Measurements from ENCODE around the gene MAGOH.

MAGOH gene

DNA sequence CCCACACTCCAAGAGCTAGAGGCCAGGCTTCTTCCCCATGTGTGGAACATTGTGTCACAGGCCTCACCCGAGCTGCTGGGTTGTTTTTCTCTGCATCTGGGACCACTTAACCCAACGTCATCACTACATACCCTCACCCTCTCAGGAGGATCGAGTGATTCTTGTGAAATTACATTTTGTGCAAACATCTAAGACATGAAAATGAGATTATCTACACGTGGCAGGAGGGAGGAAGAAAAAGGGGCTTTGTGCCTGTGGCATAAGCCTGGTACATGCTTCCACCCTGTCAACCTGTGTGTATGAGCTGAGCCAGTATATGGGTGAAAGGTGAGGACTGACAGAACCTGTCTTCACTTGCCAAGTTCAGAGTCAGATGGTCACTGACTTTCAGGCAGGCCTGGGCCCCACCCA, 40.1 kb downstream of the MAGOH start:
- H3K4me3 ChIP-seq (replicated peaks; ENCODE audit: low read depth, low read length): no peak overlapping the region
- TF ChIP-seq, protein P1, sequence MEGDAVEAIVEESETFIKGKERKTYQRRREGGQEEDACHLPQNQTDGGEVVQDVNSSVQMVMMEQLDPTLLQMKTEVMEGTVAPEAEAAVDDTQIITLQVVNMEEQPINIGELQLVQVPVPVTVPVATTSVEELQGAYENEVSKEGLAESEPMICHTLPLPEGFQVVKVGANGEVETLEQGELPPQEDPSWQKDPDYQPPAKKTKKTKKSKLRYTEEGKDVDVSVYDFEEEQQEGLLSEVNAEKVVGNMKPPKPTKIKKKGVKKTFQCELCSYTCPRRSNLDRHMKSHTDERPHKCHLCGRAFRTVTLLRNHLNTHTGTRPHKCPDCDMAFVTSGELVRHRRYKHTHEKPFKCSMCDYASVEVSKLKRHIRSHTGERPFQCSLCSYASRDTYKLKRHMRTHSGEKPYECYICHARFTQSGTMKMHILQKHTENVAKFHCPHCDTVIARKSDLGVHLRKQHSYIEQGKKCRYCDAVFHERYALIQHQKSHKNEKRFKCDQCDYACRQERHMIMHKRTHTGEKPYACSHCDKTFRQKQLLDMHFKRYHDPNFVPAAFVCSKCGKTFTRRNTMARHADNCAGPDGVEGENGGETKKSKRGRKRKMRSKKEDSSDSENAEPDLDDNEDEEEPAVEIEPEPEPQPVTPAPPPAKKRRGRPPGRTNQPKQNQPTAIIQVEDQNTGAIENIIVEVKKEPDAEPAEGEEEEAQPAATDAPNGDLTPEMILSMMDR (IDR thresholded peaks at IDR 0.05; ENCODE audit: low read length, missing control alignments): no peak
- DNase-seq (ENCODE audit: low read depth): peak; percentile 26

DNA sequence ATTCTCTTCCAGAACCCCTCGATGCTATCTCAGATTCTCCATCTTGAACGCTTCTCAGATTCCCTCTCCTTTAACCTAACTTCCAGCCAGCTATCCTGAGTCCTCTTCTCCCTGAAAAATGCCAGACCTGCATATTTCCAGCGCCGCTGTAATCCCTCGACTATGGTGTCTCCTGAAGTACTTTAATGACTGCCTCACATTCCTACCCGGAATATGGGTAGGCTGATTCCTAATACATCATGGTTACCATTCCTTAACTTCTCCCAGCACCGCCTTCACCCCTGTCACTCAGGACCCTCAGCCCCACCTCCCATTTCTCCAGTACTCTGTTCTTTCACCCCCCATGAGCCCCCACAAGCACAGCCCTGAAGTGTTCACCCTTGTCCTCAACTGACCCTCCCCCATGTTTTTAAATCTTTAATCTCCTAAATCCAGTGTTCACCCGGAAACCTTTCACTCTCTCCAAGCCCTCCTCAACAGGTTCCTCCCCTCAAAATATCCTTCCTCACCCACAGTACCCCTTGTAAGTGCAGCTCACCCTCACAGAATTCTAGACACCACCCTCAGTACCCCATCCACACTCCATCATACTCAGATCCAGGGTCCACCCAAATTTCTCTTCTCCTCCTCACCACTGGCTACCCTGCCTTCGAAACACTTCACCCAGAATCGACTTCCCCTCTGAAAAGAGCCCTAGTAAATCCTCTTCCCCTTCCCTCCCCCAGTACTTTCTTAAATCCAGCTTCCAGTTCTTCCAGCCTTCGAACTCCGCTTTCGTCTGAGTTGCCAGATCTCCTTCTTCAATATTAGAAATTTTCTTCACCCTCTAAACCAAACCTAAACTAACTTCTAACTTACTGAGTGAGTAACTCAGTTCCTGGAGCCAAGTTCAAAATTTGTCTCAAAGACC, 40.8 kb downstream of the MAGOH start:
- TF ChIP-seq, protein P1 (IDR thresholded peaks at IDR 0.05; ENCODE audit: low read length, missing control alignments): no peak
- peak; percentile 34 for DNase-seq (ENCODE audit: low read depth)

DNA sequence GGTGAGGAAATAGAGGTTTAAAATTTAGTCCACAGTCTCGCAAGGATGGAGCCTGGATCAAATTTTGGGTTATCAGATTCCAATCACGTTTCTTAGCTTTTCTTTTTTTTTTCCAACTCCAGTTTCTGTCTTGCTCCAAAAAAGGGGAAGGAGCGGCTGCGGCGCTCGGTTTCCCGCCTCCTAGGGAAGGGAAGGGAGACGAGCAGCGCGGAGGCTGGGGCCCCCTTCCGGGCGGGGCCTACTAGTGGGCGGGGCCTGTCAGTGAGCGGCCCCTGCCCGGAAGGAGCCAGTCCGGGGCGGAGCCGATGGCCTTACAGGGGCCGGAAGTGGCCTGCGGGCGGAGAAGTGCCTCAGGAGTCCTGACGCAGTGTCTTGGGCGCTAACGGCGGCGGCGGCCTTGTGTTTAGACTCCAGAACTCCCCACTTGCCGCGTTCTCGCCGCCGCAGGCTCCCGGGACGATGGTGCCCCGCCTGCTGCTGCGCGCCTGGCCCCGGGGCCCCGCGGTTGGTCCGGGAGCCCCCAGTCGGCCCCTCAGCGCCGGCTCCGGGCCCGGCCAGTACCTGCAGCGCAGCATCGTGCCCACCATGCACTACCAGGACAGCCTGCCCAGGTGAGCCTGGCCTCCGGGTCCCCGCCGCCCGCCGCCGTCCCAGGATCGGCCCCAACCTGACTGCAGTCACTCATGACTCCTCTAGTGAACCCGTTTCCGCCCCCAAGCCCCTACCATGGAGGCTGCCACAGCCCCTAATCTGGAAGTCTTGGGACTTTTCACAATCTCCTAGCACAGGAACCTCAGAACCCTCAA, 41.6 kb downstream of the MAGOH start, which contains the start of gene CPT2:
Gene CPT2, plus strand, starts transcription at position 340 of the 806 bp plus-strand sequence. Its CDS starts 120 bp downstream, at position 460.
- TF ChIP-seq, protein P1 (IDR thresholded peaks at IDR 0.05; ENCODE audit: low read length, missing control alignments): peak; percentile 1
- peak within 1 kb of the TSS; percentile 84 for H3K4me3 ChIP-seq (replicated peaks; ENCODE audit: low read depth, low read length)
- DNase-seq (ENCODE audit: low read depth): peak; percentile 92

More for the DNA sequence above, 40.8 kb downstream of the MAGOH start:
- peak overlapping the region; percentile 84 for H3K4me3 ChIP-seq (replicated peaks; ENCODE audit: low read depth, low read length)

DNA sequence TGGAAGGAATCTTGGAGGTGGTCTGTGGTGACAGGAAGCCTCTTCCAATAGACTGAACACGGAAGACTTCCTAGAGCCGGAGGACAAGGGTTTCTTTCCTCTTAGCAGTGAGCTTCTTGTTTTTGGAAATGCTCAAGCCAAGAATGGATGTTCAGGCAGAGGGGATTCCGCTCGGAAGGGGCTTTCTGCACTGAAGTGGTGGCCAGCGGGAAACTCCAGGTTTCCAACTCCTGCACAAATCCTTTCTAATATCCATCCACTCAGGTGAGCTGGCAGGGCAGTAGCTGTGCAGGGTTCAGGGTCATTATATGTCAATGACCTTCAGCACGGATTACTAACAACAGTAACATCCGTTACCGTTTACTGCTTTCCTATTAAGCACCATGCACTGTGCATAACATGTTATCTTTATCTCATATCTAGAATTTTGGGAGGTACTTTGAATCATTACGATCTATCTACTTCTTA, 42.3 kb downstream of the MAGOH start:
- TF ChIP-seq, protein P1 (IDR thresholded peaks at IDR 0.05; ENCODE audit: low read length, missing control alignments): no peak
- H3K4me3 ChIP-seq (replicated peaks; ENCODE audit: low read depth, low read length): peak overlapping the region; percentile 84
- no peak for DNase-seq (ENCODE audit: low read depth)

DNA sequence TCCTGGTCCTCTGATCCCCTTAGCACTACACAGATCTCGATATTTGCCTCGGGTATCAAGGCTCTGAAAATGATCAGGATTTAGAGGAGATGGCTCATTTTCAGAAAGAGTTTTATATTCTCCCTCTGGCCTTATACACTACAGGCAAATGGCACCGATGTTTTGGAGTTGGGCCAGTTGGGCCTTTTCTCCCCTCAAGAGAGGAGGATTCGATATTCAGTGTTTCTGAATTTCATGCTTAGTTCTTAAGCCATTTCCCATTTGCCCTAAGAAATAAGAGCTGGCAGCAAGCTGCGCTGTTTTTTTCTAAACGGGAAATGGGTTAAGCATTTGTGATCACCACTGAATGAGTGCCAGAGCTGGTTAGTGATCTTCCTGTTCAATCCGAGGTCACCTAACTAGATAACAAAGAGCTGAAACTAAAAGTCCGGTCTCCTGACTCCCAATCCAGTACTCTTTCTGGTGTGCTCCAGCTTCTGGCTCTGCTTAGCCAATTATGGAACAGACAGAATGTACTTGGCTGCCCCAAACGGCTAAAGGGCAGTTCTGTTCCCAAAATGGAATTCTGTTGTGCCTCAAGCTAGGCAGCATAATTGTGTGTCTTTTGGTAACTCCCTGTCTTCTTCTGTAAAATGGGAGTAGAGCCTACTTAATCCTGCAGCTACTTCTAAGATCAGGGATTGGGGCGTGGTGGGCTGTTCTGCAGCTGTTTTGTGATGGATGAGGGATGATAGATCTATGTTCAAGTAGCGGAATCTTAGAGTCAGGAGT, 42.9 kb downstream of the MAGOH start:
- no peak for DNase-seq (ENCODE audit: low read depth)
- H3K4me3 ChIP-seq (replicated peaks; ENCODE audit: low read depth, low read length): no peak overlapping the region
- TF ChIP-seq, protein P1 (IDR thresholded peaks at IDR 0.05; ENCODE audit: low read length, missing control alignments): no peak

DNA sequence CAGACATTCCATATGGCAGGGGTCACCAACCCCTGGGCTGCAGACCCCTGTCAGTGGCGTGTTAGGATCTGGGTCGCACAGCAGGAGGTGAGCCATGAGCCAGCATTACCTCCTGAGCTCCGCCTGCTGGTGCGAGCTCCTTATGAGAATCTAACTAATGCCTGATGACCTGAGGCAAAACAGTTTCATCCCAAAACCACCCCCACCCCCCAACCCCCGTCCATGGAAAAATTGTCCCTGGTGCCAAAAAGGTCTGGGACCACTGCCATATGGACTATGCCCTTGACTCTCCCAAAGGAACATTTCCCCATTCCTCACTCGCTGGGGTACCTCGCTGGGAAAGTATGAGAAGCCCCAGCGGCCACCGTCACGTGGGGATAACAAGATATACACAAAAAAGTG, 48.1 kb downstream of the MAGOH start:
- H3K4me3 ChIP-seq (replicated peaks; ENCODE audit: low read depth, low read length): no peak overlapping the region
- TF ChIP-seq, protein P1 (IDR thresholded peaks at IDR 0.05; ENCODE audit: low read length, missing control alignments): no peak
- no peak for DNase-seq (ENCODE audit: low read depth)
